ENCODE measurements around the gene DGKB.

DNA sequence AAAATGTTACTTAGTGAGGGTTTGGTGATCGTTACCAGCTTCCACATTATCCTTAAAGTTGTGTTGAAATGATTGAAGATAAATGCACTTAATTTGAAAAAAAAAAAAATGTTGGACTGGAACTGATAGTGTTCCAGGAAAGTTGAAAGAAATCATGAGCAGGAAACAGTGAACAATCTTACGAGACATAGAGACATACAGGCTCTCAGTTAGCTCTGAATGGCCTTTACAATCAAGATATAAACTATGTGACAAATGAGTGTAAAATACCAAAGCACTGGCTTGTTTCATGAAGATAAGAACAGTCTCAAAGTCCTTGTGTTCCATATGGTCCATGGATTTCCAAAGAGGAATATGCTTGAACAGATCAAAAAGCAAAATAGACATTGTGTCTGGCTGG is 483.0 kb downstream of the DGKB start:
- TF ChIP-seq, protein P1, sequence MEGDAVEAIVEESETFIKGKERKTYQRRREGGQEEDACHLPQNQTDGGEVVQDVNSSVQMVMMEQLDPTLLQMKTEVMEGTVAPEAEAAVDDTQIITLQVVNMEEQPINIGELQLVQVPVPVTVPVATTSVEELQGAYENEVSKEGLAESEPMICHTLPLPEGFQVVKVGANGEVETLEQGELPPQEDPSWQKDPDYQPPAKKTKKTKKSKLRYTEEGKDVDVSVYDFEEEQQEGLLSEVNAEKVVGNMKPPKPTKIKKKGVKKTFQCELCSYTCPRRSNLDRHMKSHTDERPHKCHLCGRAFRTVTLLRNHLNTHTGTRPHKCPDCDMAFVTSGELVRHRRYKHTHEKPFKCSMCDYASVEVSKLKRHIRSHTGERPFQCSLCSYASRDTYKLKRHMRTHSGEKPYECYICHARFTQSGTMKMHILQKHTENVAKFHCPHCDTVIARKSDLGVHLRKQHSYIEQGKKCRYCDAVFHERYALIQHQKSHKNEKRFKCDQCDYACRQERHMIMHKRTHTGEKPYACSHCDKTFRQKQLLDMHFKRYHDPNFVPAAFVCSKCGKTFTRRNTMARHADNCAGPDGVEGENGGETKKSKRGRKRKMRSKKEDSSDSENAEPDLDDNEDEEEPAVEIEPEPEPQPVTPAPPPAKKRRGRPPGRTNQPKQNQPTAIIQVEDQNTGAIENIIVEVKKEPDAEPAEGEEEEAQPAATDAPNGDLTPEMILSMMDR (IDR thresholded peaks at IDR 0.05; ENCODE audit: insufficient read depth, low read length): no peak
- TF ChIP-seq GABPA (IDR thresholded peaks at IDR 0.05; ENCODE audit: low read depth) (no peak), POLR2AphosphoS5 (IDR thresholded peaks at IDR 0.05; ENCODE audit: low read depth) (no peak)
- TF ChIP-seq, protein P2, sequence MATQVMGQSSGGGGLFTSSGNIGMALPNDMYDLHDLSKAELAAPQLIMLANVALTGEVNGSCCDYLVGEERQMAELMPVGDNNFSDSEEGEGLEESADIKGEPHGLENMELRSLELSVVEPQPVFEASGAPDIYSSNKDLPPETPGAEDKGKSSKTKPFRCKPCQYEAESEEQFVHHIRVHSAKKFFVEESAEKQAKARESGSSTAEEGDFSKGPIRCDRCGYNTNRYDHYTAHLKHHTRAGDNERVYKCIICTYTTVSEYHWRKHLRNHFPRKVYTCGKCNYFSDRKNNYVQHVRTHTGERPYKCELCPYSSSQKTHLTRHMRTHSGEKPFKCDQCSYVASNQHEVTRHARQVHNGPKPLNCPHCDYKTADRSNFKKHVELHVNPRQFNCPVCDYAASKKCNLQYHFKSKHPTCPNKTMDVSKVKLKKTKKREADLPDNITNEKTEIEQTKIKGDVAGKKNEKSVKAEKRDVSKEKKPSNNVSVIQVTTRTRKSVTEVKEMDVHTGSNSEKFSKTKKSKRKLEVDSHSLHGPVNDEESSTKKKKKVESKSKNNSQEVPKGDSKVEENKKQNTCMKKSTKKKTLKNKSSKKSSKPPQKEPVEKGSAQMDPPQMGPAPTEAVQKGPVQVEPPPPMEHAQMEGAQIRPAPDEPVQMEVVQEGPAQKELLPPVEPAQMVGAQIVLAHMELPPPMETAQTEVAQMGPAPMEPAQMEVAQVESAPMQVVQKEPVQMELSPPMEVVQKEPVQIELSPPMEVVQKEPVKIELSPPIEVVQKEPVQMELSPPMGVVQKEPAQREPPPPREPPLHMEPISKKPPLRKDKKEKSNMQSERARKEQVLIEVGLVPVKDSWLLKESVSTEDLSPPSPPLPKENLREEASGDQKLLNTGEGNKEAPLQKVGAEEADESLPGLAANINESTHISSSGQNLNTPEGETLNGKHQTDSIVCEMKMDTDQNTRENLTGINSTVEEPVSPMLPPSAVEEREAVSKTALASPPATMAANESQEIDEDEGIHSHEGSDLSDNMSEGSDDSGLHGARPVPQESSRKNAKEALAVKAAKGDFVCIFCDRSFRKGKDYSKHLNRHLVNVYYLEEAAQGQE (IDR thresholded peaks at IDR 0.05; ENCODE audit: insufficient replicate concordance, low read depth): no peak
